ENCODE data around the gene TTC39B.

GRCh38 chr9:15139469-15139868 is 167.5 kb downstream of the TTC39B start:
- no peak for TF ChIP-seq POLR2A (IDR thresholded peaks at IDR 0.05)
- TF ChIP-seq CTCF (IDR thresholded peaks at IDR 0.05), result no peak
